IMR-90 (cell line): ENCODE data around the gene STAM. TPM values are rescaled to one million over a fixed set of nuclear protein-coding genes. Genes with fewer than 3 reads are reported as not detected.
A peak's percentile ranks its signal among the peaks of the same experiment; 100 is the strongest.

Experiments
- ATAC-seq: fragments of 200-7000 bp; cut with Tn5 transposase; 2 replicates; pipeline ENCODE4 v1.9.1; 2020; ENCODE audit warnings: low read depth, mild to moderate bottlenecking, moderate library complexity
- BruUV-seq: library from RNA; stranded (reverse); fragments of 400-500 nt; replicated peaks from 2 replicates; lab custom pipeline; 2021; lab: Mats Ljungman, UMichigan
- CTCF ChIA-PET: fragments of 300-600 bp; formaldehyde crosslinking; extraction: SDS; loops from one replicate; lab custom pipeline; 2021; ENCODE audit warnings: antibody characterized with exemption; lab: Yijun Ruan, JAX
- POLR2A ChIA-PET: fragments of 300-600 bp; sonication (Branson Sonifier 250); formaldehyde crosslinking; loops from one replicate; lab custom pipeline; 2022; ENCODE audit warnings: antibody characterized with exemption; ENCODE audit not compliant: unreplicated experiment; lab: Charles Lee
- DNase-seq: peaks from one replicate; pipeline ENCODE4 v3.0.0; 2013
- H2AFZ ChIP-seq: replicated peaks from 2 replicates; pipeline ENCODE3; 2013; ENCODE audit warnings: low read length, mild to moderate bottlenecking; ENCODE audit not compliant: poor library complexity
- H2AK5ac ChIP-seq: 2 replicates; pipeline ENCODE4 v1.6.1; 2013; ENCODE audit warnings: low read depth, low read length, inconsistent platforms
- H2AK9ac ChIP-seq: replicated peaks from 2 replicates; pipeline ENCODE3; 2013; ENCODE audit warnings: mild to moderate bottlenecking, low read depth, low read length, moderate library complexity; ENCODE audit not compliant: poor library complexity
- H2BK120ac ChIP-seq: 2 replicates; pipeline ENCODE4 v1.6.1; 2013; ENCODE audit warnings: low read depth, low read length, inconsistent platforms
- H2BK15ac ChIP-seq: 3 replicates; pipeline ENCODE4 v1.6.1; 2013; ENCODE audit warnings: low read depth, low read length, inconsistent platforms
- H2BK20ac ChIP-seq: 2 replicates; pipeline ENCODE4 v1.6.1; 2013; ENCODE audit warnings: low read depth, mild to moderate bottlenecking, inconsistent platforms, low read length, moderate library complexity
- H2BK5ac ChIP-seq: 2 replicates; pipeline ENCODE4 v1.6.1; 2013; ENCODE audit warnings: mild to moderate bottlenecking, low read depth, low read length, inconsistent platforms; ENCODE audit not compliant: poor library complexity, severe bottlenecking
- H3K14ac ChIP-seq: replicated peaks from 2 replicates; pipeline ENCODE4 v1.6.1; 2013; ENCODE audit warnings: low read depth, low read length, inconsistent platforms
- H3K18ac ChIP-seq: 2 replicates; pipeline ENCODE4 v1.6.1; 2013; ENCODE audit warnings: low read depth, low read length, control low read depth
- H3K23ac ChIP-seq: 2 replicates; pipeline ENCODE4 v1.6.1; 2013; ENCODE audit warnings: low read depth, low read length, inconsistent platforms
- H3K27ac ChIP-seq: 2 replicates; pipeline ENCODE4 v1.5.1; 2013; ENCODE audit warnings: mild to moderate bottlenecking, control low read depth, low read length; ENCODE audit not compliant: insufficient read depth
- H3K27me3 ChIP-seq: 2 replicates; pipeline ENCODE4 v1.6.1; 2013; ENCODE audit warnings: low read length; ENCODE audit not compliant: control insufficient read depth, insufficient read depth
- H3K36me3 ChIP-seq: 2 replicates; pipeline ENCODE4 v1.6.1; 2013; ENCODE audit warnings: low read length, mixed read lengths; ENCODE audit not compliant: control insufficient read depth, insufficient read depth
- H3K4ac ChIP-seq: 2 replicates; pipeline ENCODE4 v1.6.1; 2013; ENCODE audit warnings: low read depth, low read length, inconsistent platforms
- H3K4me1 ChIP-seq: 2 replicates; pipeline ENCODE4 v1.6.1; 2013; ENCODE audit warnings: low read length, mixed read lengths; ENCODE audit not compliant: control insufficient read depth, insufficient read depth
- H3K4me2 ChIP-seq: 2 replicates; pipeline ENCODE4 v1.6.1; 2013; ENCODE audit warnings: low read depth, mild to moderate bottlenecking, control low read depth, low read length, moderate library complexity
- H3K4me3 ChIP-seq: 2 replicates; pipeline ENCODE4 v1.5.1; 2013; ENCODE audit warnings: low read depth, mild to moderate bottlenecking, control low read depth, low read length, moderate library complexity; ENCODE audit not compliant: insufficient read depth
- H3K56ac ChIP-seq: 2 replicates; pipeline ENCODE4 v1.6.1; 2013; ENCODE audit warnings: low read length, inconsistent platforms; ENCODE audit not compliant: insufficient read depth; ENCODE audit errors: extremely low read depth
- H3K79me1 ChIP-seq, 2 experiments: 2 replicates each; pipeline ENCODE4 v1.6.1; 2013; ENCODE audit warnings: low read length in 2 of 2, inconsistent platforms in 1 of 2, low read depth in 1 of 2
- H3K9ac ChIP-seq: 2 replicates; pipeline ENCODE4 v1.6.1; 2013; ENCODE audit warnings: low read depth, low read length, control low read depth
- H3K9me1 ChIP-seq: 2 replicates; pipeline ENCODE4 v1.6.1; 2013; ENCODE audit warnings: low read length, inconsistent platforms; ENCODE audit not compliant: insufficient read depth
- H3K9me3 ChIP-seq: 2 replicates; pipeline ENCODE4 v1.6.1; 2013; ENCODE audit warnings: low read length; ENCODE audit not compliant: control insufficient read depth, insufficient read depth
- H4K20me1 ChIP-seq: 2 replicates; pipeline ENCODE4 v1.6.1; 2013; ENCODE audit warnings: low read length, inconsistent platforms; ENCODE audit not compliant: insufficient read depth
- H4K5ac ChIP-seq: 2 replicates; pipeline ENCODE4 v1.6.1; 2013; ENCODE audit warnings: mild to moderate bottlenecking, low read depth, low read length, control low read depth
- H4K8ac ChIP-seq, 2 experiments: 2 replicates each; pipeline ENCODE4 v1.6.1; 2013; ENCODE audit warnings: low read depth in 2 of 2, low read length in 2 of 2, control low read depth in 1 of 2, inconsistent platforms in 1 of 2
- H4K91ac ChIP-seq: 2 replicates; pipeline ENCODE4 v1.6.1; 2013; ENCODE audit warnings: low read depth, low read length, inconsistent platforms; ENCODE audit not compliant: insufficient read depth
- BHLHE40 ChIP-seq: fragments of 150-350 bp; IDR thresholded peaks from 2 replicates; pipeline ENCODE4 v1.6.1; 2016; ENCODE audit warnings: mild to moderate bottlenecking, low read depth, low read length
- FOS ChIP-seq: fragments of 150-350 bp; IDR thresholded peaks from 2 replicates; pipeline ENCODE4 v1.6.1; 2016; ENCODE audit warnings: low read depth, low read length
- MAFK ChIP-seq: IDR thresholded peaks from 2 replicates; pipeline ENCODE4 v1.6.1; 2012; ENCODE audit warnings: low read depth, low read length, improper control_type of control experiment
- MAZ ChIP-seq: IDR thresholded peaks from 2 replicates; pipeline ENCODE4 v1.6.1; 2012; ENCODE audit warnings: low read depth, mild to moderate bottlenecking, low read length, improper control_type of control experiment, moderate library complexity, borderline replicate concordance
- MXI1 ChIP-seq: IDR thresholded peaks from 2 replicates; pipeline ENCODE4 v1.6.1; 2012; ENCODE audit warnings: low read depth, mild to moderate bottlenecking, low read length, moderate library complexity, borderline replicate concordance
- NFE2L2 ChIP-seq: fragments of 150-350 bp; IDR thresholded peaks from 2 replicates; pipeline ENCODE4 v1.6.1; 2016; ENCODE audit warnings: low read depth, mild to moderate bottlenecking, low read length
- RAD21 ChIP-seq: IDR thresholded peaks from 2 replicates; pipeline ENCODE4 v1.6.1; 2012; ENCODE audit warnings: low read length, improper control_type of control experiment
- RCOR1 ChIP-seq: IDR thresholded peaks from 2 replicates; pipeline ENCODE4 v1.6.1; 2012; ENCODE audit warnings: mild to moderate bottlenecking, low read length, improper control_type of control experiment; ENCODE audit not compliant: insufficient replicate concordance
- RFX5 ChIP-seq: IDR thresholded peaks from 2 replicates; pipeline ENCODE4 v1.8.0; 2012; ENCODE audit warnings: low read depth, mild to moderate bottlenecking, low read length, moderate library complexity
- SMC3 ChIP-seq: fragments of 150-350 bp; IDR thresholded peaks from 2 replicates; pipeline ENCODE4 v1.6.1; 2016; ENCODE audit warnings: low read depth, mild to moderate bottlenecking, antibody characterized with exemption, low read length, moderate library complexity
- WGBS, 2 experiments: methylation state at CpG; one replicate each; pipeline versions ENCODE4 v1.1.5 to v1.1.7; 2013; ENCODE audit warnings: missing lambda C conversion rate in 2 of 2; ENCODE audit not compliant: insufficient read length in 1 of 2; ENCODE audit errors: extremely low coverage in 2 of 2; 5-methylcytosine and 5-hydroxymethylcytosine counted together
- dilution Hi-C: fragments of 300-500 bp; cut with HindIII; formaldehyde crosslinking; loops from one replicate; pipeline ENCODE4 v1.14.3; 2018; ENCODE audit warnings: low sequenced_read_pairs; ENCODE audit not compliant: unreplicated experiment
- in situ Hi-C: fragments of 300-500 bp; cut with MboI; formaldehyde crosslinking; loops from 3 replicates; pipeline ENCODE4 v1.14.3; 2019; ENCODE audit warnings: low sequenced_read_pairs, inconsistent platforms, mixed read lengths
- intact Hi-C: fragments of 100-400 bp; cut with micrococcal nuclease; formaldehyde crosslinking; loops from 2 replicates; pipeline ENCODE4 v1.10.0; 2022
- polyA plus RNA-seq, 3 experiments: library from polyadenylated mRNA; depleted of rRNA; stranded (reverse); fragments of >200 nt; gene quantifications; 2 replicates each; pipeline ENCODE4 v1.2.3, GENCODE V29; 2012; ENCODE audit warnings: low replicate concordance in 1 of 3
- total RNA-seq: library from RNA; depleted of rRNA; stranded (reverse); fragments of >200 nt; gene quantifications from 2 replicates; pipeline ENCODE4 v1.2.3, GENCODE V29; 2012
- TF ChIP-seq, protein P1 (sequence below): conservative IDR thresholded peaks from 2 replicates; pipeline ENCODE4 v1.5.1; 2012; ENCODE audit warnings: mild to moderate bottlenecking, low read depth, low read length, improper control_type of control experiment
- TF ChIP-seq, protein P2 (sequence below): fragments of 150-350 bp; IDR thresholded peaks from 2 replicates; pipeline ENCODE4 v1.6.1; 2017; ENCODE audit warnings: mild to moderate bottlenecking, antibody characterized with exemption, low read length, low read depth
- TF ChIP-seq, protein P3 (sequence below): fragments of 150-350 bp; IDR thresholded peaks from 2 replicates; pipeline ENCODE4 v1.6.1; 2016; ENCODE audit warnings: low read depth, mild to moderate bottlenecking, low read length, moderate library complexity, borderline replicate concordance

STAM gene
- total and polyA plus RNA-seq, 2 of the 4 experiments (the other 2 are of a cell fraction) = 22.9 to 23.3 TPM

DNA sequence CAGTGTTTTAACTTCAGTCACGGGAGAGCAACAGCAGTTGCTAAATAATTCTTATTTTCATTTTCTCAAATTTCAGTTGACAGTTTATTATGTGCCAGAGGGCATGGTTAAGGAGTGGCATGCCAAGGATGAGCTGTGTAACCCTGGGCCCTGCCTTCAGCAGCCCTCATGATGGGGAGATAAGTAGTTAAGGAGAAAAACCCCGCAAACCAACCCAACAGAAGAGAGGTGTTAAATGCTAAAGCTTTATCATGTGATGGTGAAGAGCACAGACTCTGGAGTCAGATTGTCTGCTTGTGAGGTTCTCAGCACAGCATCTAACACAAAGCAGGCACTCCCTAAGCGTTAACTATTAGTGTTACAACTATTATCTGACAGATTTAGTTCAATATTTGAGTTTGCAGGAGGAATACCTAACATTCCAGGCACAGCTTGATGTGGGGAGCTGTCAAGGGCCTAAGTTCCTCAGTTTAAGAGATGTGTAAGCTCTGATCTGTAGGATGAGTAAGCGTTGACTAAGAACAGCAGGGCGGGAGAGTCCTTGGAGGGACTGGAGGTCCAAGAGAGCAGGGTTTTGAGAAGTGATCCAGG lies 29.6 kb downstream of the STAM start:
- Histone ChIP-seq H3K27me3 (no peaks in the 10 kb centered on the region), H3K9ac (peak overlapping the region; percentile 52), H3K23ac (peak overlapping the region; percentile 95), H3K18ac (peak overlapping the region; percentile 86), H3K4me2 (peak overlapping the region; percentile 62), H3K9me1 (peaks cover 8% of the 10 kb centered on the region), H2BK15ac (peak overlapping the region; percentile 56; the same call in 2 of the 3 replicates), H2AK5ac (peak overlapping the region; percentile 81), H4K20me1 (peaks cover 4% of the 10 kb centered on the region; the same call in 1 of the 2 replicates), H3K4me1 (peaks cover 20% of the 10 kb centered on the region), H3K36me3 (no peaks in the 10 kb centered on the region), H2AK9ac (peak overlapping the region; percentile 55), H2AFZ (peak overlapping the region; percentile 68), H3K79me1 (peaks cover 17 to 66% of the 10 kb centered on the region in 2 experiments), H4K5ac (peak overlapping the region; percentile 66), H2BK20ac (peak overlapping the region; percentile 94), H3K4me3 (no peak overlapping the region), H4K8ac (peak overlapping the region; percentile 8 to 75; a peak in 2 of 4 replicates), H3K27ac (peak overlapping the region; percentile 92), H3K14ac (peak overlapping the region; percentile 88), H3K4ac (peak overlapping the region; percentile 94), H3K56ac (peak overlapping the region; percentile 72), H4K91ac (peak overlapping the region; percentile 71), H2BK5ac (peak overlapping the region; percentile 95), H2BK120ac (peak overlapping the region; percentile 95), H3K9me3 (no peaks in the 10 kb centered on the region)
- in situ Hi-C loops (no loop called here), intact Hi-C loops (loop anchor here (2.0 kb wide), 1 partner anchor 57 kb away; the partner anchor contains the start of gene HACD1), dilution Hi-C loops (no loop called here)
- WGBS, 2 experiments = 0% methylated on average over 2 of the region's 5 CpGs; no CpG with 5 or more reads in 1 of the 2 experiments
- ChIA-PET POLR2A (interaction anchor here (0.7 kb wide), 1 partner anchor 12 kb away, joined by 3 read pairs; no protein-coding TSS in a partner anchor), CTCF (interaction anchor here (1.0 to 1.1 kb wide), 2 partner anchors 28 to 32 kb away, joined by 3 read pairs; no protein-coding TSS in a partner anchor)
- DNase-seq = peak; percentile 95
- peak; percentile 97 for ATAC-seq
- BruUV-seq = no TSS peak
- TF ChIP-seq, protein P1, sequence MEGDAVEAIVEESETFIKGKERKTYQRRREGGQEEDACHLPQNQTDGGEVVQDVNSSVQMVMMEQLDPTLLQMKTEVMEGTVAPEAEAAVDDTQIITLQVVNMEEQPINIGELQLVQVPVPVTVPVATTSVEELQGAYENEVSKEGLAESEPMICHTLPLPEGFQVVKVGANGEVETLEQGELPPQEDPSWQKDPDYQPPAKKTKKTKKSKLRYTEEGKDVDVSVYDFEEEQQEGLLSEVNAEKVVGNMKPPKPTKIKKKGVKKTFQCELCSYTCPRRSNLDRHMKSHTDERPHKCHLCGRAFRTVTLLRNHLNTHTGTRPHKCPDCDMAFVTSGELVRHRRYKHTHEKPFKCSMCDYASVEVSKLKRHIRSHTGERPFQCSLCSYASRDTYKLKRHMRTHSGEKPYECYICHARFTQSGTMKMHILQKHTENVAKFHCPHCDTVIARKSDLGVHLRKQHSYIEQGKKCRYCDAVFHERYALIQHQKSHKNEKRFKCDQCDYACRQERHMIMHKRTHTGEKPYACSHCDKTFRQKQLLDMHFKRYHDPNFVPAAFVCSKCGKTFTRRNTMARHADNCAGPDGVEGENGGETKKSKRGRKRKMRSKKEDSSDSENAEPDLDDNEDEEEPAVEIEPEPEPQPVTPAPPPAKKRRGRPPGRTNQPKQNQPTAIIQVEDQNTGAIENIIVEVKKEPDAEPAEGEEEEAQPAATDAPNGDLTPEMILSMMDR = no peak
- TF ChIP-seq NFE2L2 (peak; percentile 7; the same call in 1 of the 2 replicates), RFX5 (no peak), BHLHE40 (peak; percentile 12; the same call in 1 of the 2 replicates), SMC3 (no peak), MXI1 (no peak), RAD21 (peak; percentile 17; the same call in 1 of the 2 replicates), MAZ (peak; percentile 89), FOS (peak; percentile 60), MAFK (no peak), RCOR1 (peak; percentile 60)
- TF ChIP-seq, protein P2, sequence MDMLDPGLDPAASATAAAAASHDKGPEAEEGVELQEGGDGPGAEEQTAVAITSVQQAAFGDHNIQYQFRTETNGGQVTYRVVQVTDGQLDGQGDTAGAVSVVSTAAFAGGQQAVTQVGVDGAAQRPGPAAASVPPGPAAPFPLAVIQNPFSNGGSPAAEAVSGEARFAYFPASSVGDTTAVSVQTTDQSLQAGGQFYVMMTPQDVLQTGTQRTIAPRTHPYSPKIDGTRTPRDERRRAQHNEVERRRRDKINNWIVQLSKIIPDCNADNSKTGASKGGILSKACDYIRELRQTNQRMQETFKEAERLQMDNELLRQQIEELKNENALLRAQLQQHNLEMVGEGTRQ = 0 out of 2 replicates have a peak, but pooled peaks have one; percentile 6
- TF ChIP-seq, protein P3, sequence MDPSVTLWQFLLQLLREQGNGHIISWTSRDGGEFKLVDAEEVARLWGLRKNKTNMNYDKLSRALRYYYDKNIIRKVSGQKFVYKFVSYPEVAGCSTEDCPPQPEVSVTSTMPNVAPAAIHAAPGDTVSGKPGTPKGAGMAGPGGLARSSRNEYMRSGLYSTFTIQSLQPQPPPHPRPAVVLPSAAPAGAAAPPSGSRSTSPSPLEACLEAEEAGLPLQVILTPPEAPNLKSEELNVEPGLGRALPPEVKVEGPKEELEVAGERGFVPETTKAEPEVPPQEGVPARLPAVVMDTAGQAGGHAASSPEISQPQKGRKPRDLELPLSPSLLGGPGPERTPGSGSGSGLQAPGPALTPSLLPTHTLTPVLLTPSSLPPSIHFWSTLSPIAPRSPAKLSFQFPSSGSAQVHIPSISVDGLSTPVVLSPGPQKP = no peak
